22Rv1 (cell line): ENCODE measurements around the gene SHTN1.

Experiments
- H3K27ac ChIP-seq: fragments of 450-650 bp; 2 replicates; pipeline ENCODE4 v1.5.1; 2017
- ZFX ChIP-seq: fragments of 450-650 bp; IDR thresholded peaks from 2 replicates; pipeline ENCODE4 v1.6.1; 2017; ENCODE audit warnings: antibody characterized with exemption, borderline replicate concordance
- TF ChIP-seq, protein P1 (sequence below): fragments of 450-650 bp; IDR thresholded peaks from 2 replicates; pipeline ENCODE4 v1.5.1; 2017; ENCODE audit warnings: mild to moderate bottlenecking

Gene SHTN1

DNA sequence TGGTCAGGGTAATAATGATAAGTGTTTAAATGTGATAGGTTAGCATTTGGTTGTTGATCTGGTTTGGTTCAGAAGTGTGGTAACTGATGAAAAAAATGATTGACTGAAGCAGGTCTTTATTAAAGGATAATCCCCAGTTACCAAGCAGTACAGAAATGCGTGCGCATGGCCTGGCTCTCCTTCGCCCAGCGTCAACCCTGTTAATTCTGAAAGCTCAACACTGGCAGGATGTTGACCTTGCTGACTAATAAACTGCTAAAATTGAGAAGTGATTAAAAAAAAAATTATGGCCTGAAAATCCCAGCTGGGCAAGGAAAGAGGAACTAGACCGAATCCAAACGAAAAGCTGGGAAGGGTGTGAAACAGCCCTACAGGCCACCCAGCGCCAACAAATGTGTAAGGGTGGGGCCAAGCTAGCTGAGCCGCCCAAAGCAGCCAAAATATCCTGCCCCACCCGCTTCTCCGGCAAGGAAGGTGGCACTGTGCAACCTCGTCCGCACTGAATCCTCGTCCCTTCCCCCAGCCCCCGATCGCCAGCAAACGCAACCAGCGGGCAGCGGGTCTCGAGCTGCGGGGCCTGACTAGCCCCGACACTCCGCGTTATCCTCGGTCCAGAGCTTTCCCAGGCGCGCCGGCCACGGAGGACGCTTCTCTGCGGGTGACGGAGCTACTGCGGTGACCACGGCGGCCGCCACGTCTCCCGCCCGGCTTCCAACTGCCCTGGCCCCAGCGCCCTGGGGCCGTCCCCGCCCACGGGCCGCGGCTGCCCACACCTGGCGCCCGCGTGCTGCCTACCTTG lies 561 bp downstream of the SHTN1 start:
- H3K27ac ChIP-seq = peak overlapping the region; percentile 98

DNA sequence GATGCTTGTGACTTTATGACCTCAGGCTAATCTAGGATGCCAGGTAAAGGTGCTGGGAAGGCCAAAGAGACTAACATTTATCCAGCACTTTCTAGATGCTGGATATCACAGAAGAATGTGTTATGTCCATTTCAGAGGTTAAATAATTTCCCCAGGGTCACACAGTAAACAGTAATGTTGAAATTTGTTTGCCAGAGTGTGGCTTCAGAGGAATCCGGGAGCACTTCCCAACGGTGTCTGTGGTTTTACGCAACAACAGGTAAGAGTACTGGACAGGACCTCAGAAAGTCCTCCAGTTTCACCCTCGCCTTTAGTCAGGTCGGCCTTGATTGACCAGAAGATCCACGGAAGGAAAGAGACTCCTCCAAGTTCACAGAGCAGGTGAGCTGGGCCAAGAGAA lies 1.7 kb downstream of the SHTN1 start:
- H3K27ac ChIP-seq = no peak overlapping the region
- TF ChIP-seq, protein P1, sequence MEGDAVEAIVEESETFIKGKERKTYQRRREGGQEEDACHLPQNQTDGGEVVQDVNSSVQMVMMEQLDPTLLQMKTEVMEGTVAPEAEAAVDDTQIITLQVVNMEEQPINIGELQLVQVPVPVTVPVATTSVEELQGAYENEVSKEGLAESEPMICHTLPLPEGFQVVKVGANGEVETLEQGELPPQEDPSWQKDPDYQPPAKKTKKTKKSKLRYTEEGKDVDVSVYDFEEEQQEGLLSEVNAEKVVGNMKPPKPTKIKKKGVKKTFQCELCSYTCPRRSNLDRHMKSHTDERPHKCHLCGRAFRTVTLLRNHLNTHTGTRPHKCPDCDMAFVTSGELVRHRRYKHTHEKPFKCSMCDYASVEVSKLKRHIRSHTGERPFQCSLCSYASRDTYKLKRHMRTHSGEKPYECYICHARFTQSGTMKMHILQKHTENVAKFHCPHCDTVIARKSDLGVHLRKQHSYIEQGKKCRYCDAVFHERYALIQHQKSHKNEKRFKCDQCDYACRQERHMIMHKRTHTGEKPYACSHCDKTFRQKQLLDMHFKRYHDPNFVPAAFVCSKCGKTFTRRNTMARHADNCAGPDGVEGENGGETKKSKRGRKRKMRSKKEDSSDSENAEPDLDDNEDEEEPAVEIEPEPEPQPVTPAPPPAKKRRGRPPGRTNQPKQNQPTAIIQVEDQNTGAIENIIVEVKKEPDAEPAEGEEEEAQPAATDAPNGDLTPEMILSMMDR = no peak
- no peak for TF ChIP-seq ZFX

More for the DNA sequence above, 561 bp downstream of the SHTN1 start:
- TF ChIP-seq, protein P1 = no peak
- TF ChIP-seq ZFX = no peak

DNA sequence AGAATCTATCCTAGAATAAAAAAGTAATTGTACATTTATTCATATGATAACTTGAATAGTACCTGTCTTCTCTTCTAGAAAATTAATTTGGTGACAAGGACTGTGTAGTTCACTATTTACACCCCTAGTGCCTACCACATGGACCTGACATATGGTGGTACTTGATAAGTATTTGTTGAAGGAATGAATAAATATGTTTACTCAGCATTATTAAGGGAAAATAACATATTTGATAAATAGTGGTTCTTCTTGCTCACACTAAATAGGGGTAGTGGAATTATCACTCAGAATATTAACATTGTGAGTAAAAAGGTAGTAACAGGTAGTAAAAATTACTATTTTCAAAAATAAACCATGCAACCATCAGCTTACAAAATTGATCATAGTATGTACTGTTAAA lies 2.8 kb downstream of the SHTN1 start:
- no peak overlapping the region for H3K27ac ChIP-seq
- TF ChIP-seq ZFX = no peak
- TF ChIP-seq, protein P1 = no peak

DNA sequence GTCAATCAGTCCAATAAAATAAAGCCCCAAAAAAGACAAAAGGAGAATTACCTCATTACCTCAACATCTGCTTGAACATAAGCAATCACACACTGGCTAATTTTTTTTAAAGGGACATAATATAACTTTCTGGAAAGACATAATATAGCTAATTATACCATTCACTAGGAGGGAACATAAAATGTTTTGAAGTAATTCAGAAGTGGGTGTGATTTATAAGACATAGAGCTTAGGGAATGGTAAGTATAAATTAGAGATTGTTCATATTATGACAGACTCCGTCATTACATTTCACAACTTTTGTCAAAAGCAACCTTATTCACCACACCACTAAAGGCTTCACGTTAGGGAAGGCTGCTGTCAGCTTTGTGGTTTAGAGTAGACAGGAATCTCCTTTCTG lies 3.8 kb downstream of the SHTN1 start:
- H3K27ac ChIP-seq = no peak overlapping the region
- no peak for TF ChIP-seq ZFX
- TF ChIP-seq, protein P1 = no peak

DNA sequence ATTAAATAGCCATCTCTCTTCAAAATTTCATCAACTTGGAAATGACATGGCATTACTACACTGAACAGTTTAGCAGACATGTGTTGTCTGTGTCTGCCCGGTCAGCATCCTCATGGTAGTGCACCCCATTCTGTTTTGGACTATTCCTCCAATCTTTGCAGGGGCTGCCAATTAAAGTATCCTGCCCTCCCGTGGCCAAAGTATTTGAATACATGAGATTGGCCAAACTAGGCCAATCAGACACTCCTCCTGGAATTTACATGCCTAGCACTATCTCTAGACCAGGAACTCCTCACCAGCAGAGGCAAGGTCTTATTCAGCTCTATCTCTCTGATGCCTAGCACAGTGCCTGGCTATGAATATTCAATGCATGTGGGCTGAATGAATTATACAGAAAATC lies 4.4 kb downstream of the SHTN1 start:
- no peak overlapping the region for H3K27ac ChIP-seq
- TF ChIP-seq, protein P1 = no peak
- TF ChIP-seq ZFX = no peak

DNA sequence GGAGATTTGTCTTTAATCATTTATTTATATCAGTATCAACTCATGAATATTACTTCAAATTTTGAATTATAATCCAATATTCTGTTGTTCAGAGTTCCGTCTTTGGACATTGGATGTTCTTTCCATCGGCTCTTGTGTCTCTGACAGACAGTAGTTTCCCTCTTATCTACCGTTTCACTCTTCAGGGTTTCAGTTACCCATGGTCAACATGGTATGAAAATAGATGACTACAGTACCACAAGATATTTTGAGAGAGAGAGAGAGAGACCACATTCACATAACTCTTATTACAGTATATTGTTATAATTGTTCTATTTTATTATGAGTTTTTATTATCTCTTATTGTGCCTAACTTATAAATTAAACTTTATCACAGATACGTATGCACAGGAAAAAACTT lies 6.8 kb downstream of the SHTN1 start:
- H3K27ac ChIP-seq = no peak overlapping the region
- TF ChIP-seq, protein P1 = no peak
- TF ChIP-seq ZFX = no peak

DNA sequence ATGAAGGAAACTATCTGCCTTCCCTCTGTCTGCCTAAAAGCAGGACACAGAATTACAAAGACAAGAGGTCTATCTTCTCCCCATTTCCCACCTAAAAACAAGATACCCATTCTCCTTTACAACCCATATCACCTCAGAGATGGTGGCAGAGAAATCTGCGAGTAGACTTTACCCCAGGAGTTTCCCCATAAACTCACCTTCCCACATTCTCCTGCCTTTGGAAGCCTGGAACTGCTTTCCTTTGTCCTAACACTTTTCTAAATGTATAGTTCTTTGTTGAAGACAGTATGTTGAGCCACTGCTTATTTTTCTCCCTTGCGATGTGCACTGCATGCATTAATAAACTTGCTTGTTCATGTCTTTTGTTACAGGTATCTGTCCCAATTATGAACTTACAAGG lies 8.0 kb downstream of the SHTN1 start:
- H3K27ac ChIP-seq = no peak overlapping the region
- TF ChIP-seq ZFX = no peak
- TF ChIP-seq, protein P1 = no peak
